Immature natural killer cell (primary cell): Measurements from ENCODE around the gene ELFN1. TPM values are rescaled to one million over a fixed set of nuclear protein-coding genes. Genes with fewer than 3 reads are reported as not detected.
A peak's percentile ranks its signal among the peaks of the same experiment; 100 is the strongest.

Experiments
- DNase-seq, 3 donors: peaks; one replicate each; pipeline ENCODE4 v3.0.0; 2022; ENCODE audit warnings: mixed read lengths in 1 of 3
- H3K27ac Mint-ChIP-seq, 6 donors: one replicate each; pipeline ENCODE4 v1.8.0; 2020; ENCODE audit warnings: mixed read lengths in 6 of 6, mild to moderate bottlenecking in 5 of 6, inconsistent platforms in 4 of 6, moderate library complexity in 3 of 6
- H3K27me3 Mint-ChIP-seq, 3 donors: one replicate each; pipeline ENCODE4 v1.8.0; 2020 to 2021; ENCODE audit warnings: low read depth in 3 of 3, mild to moderate bottlenecking in 3 of 3, mixed read lengths in 3 of 3, moderate library complexity in 3 of 3, inconsistent platforms in 1 of 3
- H3K36me3 Mint-ChIP-seq, 3 donors: one replicate each; pipeline ENCODE4 v1.8.0; 2020; ENCODE audit warnings: mixed read lengths in 3 of 3, inconsistent platforms in 2 of 3, mild to moderate bottlenecking in 2 of 3
- H3K4me1 Mint-ChIP-seq, 2 donors: one replicate each; pipeline ENCODE4 v1.8.0; 2020; ENCODE audit warnings: inconsistent platforms in 2 of 2, mild to moderate bottlenecking in 2 of 2, mixed read lengths in 2 of 2, moderate library complexity in 1 of 2
- H3K4me3 Mint-ChIP-seq, 5 donors: one replicate each; pipeline ENCODE4 v1.8.0; 2020; ENCODE audit warnings: mild to moderate bottlenecking in 5 of 5, mixed read lengths in 5 of 5, inconsistent platforms in 3 of 5, moderate library complexity in 3 of 5
- H3K9me3 Mint-ChIP-seq, 6 donors: one replicate each; pipeline ENCODE4 v1.8.0; 2020; ENCODE audit warnings: mild to moderate bottlenecking in 6 of 6, mixed read lengths in 6 of 6, inconsistent platforms in 4 of 6, moderate library complexity in 3 of 6
- polyA plus RNA-seq, 3 donors: library from polyadenylated mRNA; unstranded; fragments of 300-500 nt; fragmentation: Illumina TruSeq; gene quantifications; one replicate each; pipeline ENCODE4 v1.2.3, GENCODE V29; 2021

ELFN1 gene
- polyA plus RNA-seq, 3 donors from 2014 or later, result 0.08 TPM; not detected in 2

DNA sequence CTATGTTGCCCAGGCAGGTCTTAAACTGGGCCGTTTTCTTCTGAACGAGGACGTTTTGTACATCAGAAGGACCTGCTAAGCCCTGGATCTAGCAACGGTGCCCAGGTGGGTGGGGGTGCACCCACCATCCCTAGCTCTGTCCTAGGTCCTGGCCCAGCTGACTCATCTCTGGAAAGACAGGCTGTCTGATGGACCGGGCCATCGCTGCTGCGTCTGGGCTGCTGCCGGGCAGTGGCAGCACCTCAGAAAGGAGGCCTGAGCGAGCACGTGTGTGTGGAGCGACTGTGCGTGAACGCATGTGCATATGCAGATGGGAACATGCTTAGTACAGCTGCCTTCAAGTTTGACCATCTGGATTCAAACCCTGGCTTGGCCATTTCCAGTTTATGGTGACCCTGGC is 7.3 kb upstream of the ELFN1 start:
- H3K9me3 Mint-ChIP-seq, result peaks cover 0 to 6% (median 0%) of the 10 kb centered on the region in 6 donors

DNA sequence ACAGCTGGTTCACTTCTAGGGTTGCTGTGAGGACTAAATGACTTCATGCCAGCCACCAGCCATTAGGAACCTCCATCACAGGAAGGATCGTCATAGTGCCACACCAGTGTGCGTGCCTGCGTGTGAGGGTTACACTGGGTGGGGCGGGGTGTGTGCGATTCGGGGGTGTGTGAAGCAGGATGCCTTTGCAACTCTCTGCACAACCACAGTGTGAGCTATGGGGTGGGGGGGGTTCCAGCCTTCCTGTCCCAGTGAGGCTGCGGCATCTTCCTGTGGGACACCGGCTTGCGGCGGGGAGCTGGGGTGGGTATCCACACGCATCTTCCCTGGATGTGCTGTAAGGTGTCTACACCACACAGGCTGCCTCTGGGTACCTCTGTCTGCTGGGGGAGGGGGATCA is 6.9 kb upstream of the ELFN1 start:
- H3K27me3 Mint-ChIP-seq, result peaks cover 8 to 16% (median 10%) of the 10 kb centered on the region in 3 donors
- peaks cover 7 to 11% of the 10 kb centered on the region in 2 donors for H3K4me1 Mint-ChIP-seq
- peak overlapping the region; percentile 36 to 66 (median 58) for H3K4me3 Mint-ChIP-seq
- peaks cover 0 to 6% (median 0%) of the 10 kb centered on the region in 6 donors for H3K9me3 Mint-ChIP-seq
- DNase-seq, result peak; percentile 31 to 51 (median 45)
- peak overlapping the region in 2 of 6 donors; percentile 55 to 63 for H3K27ac Mint-ChIP-seq
- H3K36me3 Mint-ChIP-seq, result peaks cover 0 to 3% (median 0%) of the 10 kb centered on the region in 3 donors

More for the DNA sequence above, 7.3 kb upstream of the ELFN1 start:
- Mint-ChIP-seq H3K27ac (peak overlapping the region in 1 of 6 donors; percentile 55), H3K4me3 (peak overlapping the region in 1 of 5 donors; percentile 53), H3K27me3 (peaks cover 8 to 16% (median 15%) of the 10 kb centered on the region in 3 donors), H3K4me1 (peaks cover 7 to 8% of the 10 kb centered on the region in 2 donors), H3K36me3 (peaks cover 0 to 3% (median 0%) of the 10 kb centered on the region in 3 donors)
- no peak for DNase-seq

DNA sequence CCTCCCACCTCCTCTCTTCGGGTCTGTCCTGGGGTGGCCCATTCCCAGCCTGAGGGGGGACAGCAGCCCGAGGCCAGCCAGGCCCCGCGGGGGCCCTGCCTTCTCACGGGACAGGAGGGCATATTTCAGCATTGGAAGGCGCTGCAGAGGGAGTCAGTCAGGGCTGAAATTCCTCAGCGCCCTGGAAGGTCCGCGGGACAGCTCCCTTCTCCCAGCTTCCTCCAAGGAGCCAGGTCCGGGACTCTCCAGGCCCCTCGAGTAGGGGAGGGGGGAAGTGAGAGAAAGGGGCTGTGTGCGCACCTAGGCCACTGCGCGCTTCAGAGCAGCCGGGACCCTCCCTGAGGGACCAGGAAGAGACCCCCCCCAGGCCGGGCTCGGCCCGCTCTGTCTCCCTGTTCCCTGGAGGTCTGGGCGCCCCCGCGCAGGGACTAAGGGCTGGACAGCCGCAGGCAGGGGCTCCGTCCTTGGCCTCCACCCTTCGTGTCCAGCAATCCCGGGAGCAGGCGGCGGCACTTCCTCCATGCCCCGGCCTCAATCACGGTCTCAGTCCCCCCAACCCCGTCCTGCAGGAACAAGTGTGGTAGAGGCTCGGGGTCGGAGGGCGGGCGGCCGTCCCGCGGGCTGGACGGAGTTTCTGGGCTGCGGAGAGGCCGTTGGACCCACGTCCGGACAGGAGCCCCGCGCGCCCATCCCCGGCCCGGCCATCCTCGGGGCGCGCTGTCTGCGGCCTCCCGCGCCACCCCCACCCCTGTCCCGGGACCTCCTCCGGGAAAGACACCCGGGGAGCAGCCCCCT is 6.0 kb upstream of the ELFN1 start:
- Mint-ChIP-seq H3K36me3 (peaks cover 0 to 3% (median 0%) of the 10 kb centered on the region in 3 donors), H3K4me3 (peak overlapping the region in 2 of 5 donors; percentile 53 to 66), H3K9me3 (peaks cover 0 to 6% (median 0%) of the 10 kb centered on the region in 6 donors), H3K27ac (peak overlapping the region in 1 of 6 donors; percentile 55), H3K4me1 (peaks cover 10 to 15% of the 10 kb centered on the region in 2 donors), H3K27me3 (peaks cover 9 to 18% (median 9%) of the 10 kb centered on the region in 3 donors)
- no peak for DNase-seq

DNA sequence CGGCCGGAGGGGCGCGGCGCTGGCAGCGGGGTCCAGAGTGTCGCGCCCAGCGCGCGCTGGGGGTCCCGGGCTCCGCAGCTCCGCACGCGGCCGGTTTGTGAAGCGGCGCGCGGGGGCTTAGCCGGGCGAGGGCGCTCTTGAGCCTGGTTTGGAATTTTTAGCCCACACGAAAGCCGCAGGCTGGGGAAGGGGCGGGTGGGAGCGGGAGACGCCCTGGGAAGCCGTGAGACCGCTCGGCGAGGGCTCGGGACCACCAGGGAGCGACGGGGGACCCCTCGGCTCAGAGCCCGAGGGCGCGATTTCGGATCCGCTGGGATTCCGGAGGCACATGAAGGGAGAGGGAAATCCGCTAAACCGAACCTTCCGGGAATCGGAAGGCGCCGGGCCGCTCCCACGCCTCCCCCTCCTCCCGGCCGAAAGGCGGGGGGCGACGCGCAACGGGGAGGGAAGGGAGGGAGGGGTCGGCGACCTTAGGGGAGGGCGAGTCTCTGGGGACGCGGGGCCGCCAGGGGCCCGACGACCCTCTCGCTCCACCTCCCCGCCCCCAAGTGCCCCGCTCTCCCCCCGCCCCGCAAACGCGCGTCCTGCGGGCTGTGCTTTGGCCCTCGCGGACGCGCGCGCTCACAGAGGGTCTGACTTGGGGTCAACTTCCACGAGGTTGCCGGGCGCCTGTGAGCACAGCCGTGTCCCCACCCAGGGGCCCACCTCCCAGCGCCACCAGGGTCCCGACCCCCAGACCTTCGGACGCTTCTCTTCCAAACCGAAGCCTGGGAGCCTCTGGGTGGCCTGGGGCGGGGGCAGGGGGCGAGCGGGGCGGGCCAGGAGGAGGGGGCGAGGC is 5.1 kb upstream of the ELFN1 start:
- peak overlapping the region in 1 of 5 donors; percentile 33 for H3K4me3 Mint-ChIP-seq
- DNase-seq, result peak in 2 of 3 donors; percentile 29 to 30

DNA sequence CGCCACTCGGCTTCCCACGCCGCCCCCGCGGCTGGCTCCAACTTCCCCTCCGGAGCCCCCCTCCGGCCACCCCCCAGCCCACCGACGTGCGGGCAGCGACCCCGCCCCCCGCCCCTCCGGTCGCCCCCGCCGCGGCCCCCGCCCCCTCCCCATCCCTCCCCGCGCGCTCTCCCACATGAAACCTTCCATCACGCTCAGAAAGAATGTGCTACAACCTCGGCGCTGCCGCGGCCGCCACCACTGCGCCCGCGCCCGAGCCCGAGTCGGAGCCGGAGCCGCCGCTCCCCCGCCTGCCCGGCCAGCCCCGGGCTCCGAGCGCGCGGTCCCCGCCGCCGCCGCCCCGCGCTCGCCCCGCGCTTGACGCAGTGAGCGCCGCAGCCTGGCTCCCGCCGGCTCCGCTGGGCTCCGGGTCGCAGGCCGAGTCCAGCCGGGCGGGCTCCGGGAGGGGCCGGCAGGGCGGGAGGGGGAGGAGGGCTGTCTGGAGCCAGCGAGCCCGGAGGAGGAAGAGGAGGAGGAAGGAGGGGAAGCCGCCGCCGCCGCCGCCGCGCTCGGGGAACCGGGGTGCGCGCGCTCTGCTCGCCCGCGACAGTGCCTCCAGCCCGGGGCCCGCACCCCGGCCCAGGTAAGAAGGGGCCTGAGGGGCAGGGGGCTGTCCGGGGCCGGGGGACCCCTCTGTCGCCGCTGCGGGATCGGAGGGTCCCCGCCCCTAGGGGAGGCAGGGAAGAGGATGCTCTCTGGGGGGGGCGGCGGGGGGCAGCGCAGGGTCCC is 4.3 kb upstream of the ELFN1 start:
- peaks cover 9 to 18% (median 10%) of the 10 kb centered on the region in 3 donors for H3K27me3 Mint-ChIP-seq
- H3K4me3 Mint-ChIP-seq, result no peak overlapping the region
- H3K9me3 Mint-ChIP-seq, result peaks cover 0 to 6% (median 0%) of the 10 kb centered on the region in 6 donors
- peaks cover 13 to 16% of the 10 kb centered on the region in 2 donors for H3K4me1 Mint-ChIP-seq
- DNase-seq, result no peak
- H3K27ac Mint-ChIP-seq, result no peak overlapping the region
- H3K36me3 Mint-ChIP-seq, result peaks cover 0 to 3% (median 0%) of the 10 kb centered on the region in 3 donors

More for the DNA sequence above, 5.1 kb upstream of the ELFN1 start:
- H3K27me3 Mint-ChIP-seq, result peaks cover 9 to 19% (median 10%) of the 10 kb centered on the region in 3 donors
- H3K4me1 Mint-ChIP-seq, result peaks cover 13 to 16% of the 10 kb centered on the region in 2 donors
- H3K36me3 Mint-ChIP-seq, result peaks cover 0 to 3% (median 0%) of the 10 kb centered on the region in 3 donors
- peaks cover 0 to 6% (median 0%) of the 10 kb centered on the region in 6 donors for H3K9me3 Mint-ChIP-seq
- no peak overlapping the region for H3K27ac Mint-ChIP-seq

DNA sequence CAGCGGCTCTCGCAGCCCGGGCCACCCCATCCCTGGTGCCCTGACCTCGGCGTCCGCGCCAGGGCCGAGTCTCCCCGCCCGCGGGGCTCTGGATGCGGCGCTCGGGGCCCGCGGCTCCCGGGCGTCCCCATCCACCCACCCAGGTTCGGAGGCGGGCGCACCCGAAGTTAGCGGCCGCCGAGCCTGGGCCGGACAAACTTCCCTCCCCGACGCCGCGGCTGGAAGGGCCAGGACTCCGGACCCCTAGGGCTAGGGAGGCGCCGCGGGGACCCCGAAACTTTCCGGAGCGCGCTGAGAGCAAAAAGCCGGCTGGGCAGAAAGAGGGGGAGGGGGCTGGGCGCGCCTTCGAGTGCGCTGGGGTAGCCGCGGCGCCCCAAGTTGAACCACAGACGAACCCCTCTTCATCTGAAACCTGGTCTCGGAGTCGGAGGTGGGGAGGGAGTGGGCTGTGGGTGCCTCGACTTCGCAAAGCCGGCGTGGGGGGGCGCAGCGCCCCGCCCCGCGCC is 3.7 kb upstream of the ELFN1 start:
- no peak overlapping the region for H3K27ac Mint-ChIP-seq
- peaks cover 0 to 6% (median 0%) of the 10 kb centered on the region in 6 donors for H3K9me3 Mint-ChIP-seq
- H3K27me3 Mint-ChIP-seq, result peaks cover 8 to 22% (median 13%) of the 10 kb centered on the region in 3 donors
- peaks cover 13 to 19% of the 10 kb centered on the region in 2 donors for H3K4me1 Mint-ChIP-seq
- DNase-seq, result no peak
- peaks cover 0 to 3% (median 0%) of the 10 kb centered on the region in 3 donors for H3K36me3 Mint-ChIP-seq
- H3K4me3 Mint-ChIP-seq, result no peak overlapping the region

DNA sequence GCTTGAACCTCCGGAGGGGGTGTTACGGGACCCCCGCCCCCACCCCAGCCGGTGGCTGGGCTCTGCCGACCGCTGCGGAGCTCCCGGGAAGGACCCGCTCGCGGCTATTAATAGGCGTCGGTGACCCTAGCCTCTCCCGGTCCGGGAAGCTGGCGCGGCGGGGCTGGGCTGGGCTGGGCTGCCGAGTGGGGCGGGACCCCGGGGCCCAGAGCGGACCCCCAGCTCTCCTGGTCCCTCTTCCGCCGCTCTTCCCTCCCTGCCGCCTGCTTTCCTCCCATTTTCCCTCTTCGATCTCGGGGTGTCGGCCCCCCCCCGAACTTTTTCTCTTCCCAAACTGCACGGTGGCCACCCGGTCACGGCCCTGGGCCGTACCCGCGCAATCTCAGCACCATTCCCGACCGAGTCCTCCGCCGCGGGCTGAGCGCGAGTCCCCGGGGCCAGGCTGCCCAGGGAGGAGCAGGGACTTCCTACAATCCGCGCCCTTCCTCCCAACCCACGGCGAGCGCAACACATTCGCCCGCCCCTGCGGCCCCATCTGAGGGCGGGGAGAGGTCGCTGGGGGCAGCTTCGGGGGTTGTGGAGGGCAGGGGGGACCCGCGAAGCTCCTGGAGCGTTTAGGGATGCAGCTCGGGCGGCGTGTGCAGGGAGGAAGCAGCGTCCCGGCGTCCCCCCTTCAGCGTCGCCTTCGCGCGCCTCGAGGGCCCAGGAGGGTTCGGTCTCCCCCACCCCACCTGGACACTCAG is 3.1 kb upstream of the ELFN1 start:
- H3K27ac Mint-ChIP-seq, result no peak overlapping the region
- peak overlapping the region; percentile 53 to 77 (median 64) for H3K4me3 Mint-ChIP-seq
- no peak for DNase-seq
- H3K36me3 Mint-ChIP-seq, result peaks cover 0 to under 1% (median 0%) of the 10 kb centered on the region in 3 donors
- peaks cover 0 to under 1% (median 0%) of the 10 kb centered on the region in 6 donors for H3K9me3 Mint-ChIP-seq
- H3K4me1 Mint-ChIP-seq, result peaks cover 13 to 19% of the 10 kb centered on the region in 2 donors
- peaks cover 8 to 20% (median 10%) of the 10 kb centered on the region in 3 donors for H3K27me3 Mint-ChIP-seq

DNA sequence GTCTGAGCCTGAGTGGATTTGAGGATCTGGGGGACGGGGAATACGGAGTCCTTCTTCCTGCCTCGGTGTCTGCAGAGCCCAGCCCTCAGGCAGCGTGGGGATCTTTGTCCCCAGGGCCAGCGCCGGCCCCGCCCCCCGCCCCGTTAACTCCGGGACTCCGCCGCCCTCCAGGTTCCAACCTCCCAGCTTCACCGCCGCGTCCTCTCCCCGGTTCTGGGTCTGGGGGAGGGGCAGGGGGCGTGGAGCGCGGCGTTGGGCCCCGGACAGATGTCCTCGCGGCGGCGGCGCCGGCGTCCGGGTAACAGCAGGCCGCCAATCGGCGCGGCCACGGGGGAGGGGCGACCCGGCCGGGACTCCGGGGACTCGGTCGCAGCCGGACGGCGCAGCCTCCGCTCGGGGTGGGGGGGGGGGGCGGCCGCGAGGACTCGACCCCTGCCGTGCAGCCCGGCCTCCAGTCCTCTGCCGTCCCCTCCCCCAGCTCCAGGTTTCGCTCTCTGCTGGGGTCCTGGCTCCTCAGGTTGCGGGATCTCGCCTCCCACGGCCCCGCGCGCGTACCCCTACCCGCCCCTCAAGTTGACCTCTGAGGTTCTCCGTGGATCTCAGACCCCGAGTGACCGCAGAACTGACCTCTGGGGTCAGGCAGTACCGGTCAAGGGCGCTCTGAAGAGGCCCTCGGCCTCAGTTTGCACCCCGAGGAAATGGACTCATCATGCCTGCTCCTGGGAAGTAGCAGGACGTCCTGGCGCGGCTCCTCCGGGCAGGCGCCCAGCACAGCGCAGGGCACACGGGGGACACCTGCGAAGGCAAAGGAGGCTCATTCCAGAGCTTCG is 2.3 kb upstream of the ELFN1 start:
- DNase-seq, result no peak
- H3K36me3 Mint-ChIP-seq, result no peaks in the 10 kb centered on the region
- H3K9me3 Mint-ChIP-seq, result no peaks in the 10 kb centered on the region
- peaks cover 8 to 20% (median 16%) of the 10 kb centered on the region in 3 donors for H3K27me3 Mint-ChIP-seq
- H3K27ac Mint-ChIP-seq, result no peak overlapping the region
- peaks cover 13 to 19% of the 10 kb centered on the region in 2 donors for H3K4me1 Mint-ChIP-seq
- H3K4me3 Mint-ChIP-seq, result peak overlapping the region; percentile 30 to 70 (median 54)

DNA sequence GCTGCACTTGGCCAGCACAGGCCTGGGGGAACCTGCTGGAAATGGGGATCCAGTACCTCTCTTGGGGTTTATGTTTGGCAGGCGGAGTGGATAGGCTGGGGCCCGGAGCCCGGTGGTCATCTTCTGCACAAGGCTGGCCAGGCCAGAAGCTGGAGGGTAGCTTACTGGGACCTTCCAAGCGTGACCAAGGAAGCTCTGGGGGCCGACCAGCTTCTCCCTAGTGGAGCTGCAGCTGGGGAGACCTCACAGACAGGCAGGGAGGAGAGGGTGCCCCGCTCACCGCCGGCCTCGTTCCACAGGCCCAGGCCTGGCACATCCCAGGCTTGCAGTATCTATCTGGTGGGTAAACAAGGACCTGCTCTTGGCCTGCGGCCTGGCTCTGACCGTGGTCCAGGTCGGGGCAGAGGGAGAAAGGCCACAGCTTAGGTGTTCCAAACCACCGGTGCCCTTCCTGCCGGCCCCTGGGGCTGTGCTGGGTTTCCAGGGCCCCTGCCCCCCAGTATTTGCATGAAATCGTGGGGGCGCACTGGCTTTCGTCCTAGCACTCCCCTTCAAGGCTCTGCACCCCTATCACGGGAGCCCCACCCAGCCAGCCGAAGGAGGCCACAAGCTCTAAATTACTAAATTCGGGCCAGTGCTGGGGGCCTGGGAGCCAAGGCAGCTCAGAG is 1.5 kb upstream of the ELFN1 start:
- DNase-seq, result no peak
- peaks cover 6 to 13% (median 13%) of the 10 kb centered on the region in 3 donors for H3K27me3 Mint-ChIP-seq
- H3K9me3 Mint-ChIP-seq, result no peaks in the 10 kb centered on the region
- no peaks in the 10 kb centered on the region for H3K36me3 Mint-ChIP-seq
- no peak overlapping the region for H3K27ac Mint-ChIP-seq
- peak overlapping the region; percentile 53 to 70 (median 58) for H3K4me3 Mint-ChIP-seq
- H3K4me1 Mint-ChIP-seq, result peaks cover 6 to 13% of the 10 kb centered on the region in 2 donors

DNA sequence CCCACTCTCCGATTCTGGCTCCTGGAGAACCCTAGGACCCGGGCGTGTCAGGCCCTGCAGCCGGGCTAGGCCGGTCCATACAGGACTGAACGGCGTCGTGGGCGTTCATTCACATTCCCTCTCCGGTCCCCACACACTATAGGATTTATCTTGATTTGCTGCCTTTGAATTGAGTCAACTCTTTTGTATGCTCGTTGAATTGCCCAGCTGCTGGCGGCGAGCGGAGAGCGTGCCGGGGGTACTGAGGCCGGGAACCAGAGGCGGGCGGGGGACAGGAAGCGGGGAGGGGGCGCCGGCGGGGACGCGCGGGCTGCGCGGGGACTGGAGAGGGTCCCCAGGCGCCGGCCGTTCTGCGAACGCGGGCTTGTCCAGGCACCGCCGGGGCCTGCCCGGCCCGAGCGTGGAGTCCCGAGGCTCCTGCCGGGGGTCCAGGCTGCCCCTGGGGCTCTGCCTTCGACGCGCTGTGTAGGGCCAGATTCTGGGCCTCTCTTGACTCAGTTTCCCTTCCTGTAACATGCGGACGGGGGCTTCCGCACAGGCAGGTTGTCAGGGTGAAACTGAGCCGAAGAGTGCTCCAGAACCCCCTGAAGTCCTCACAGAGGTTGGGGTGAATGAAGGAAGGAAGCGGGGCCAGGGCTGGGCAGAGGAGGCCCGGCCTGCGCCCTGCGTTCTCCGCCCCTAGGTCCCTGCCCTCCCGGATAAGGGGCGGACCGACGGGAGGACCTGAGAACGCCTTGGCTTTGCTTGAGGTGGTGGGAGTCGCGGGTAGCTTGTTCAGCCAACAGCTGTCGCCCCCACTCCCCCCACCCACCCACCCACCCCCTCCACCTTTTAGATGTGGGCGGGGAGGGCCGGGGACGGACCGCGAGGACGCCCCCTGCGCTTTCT is 769 bp upstream of the ELFN1 start:
- Mint-ChIP-seq H3K27me3 (peaks cover 6 to 13% (median 11%) of the 10 kb centered on the region in 3 donors), H3K36me3 (no peaks in the 10 kb centered on the region), H3K4me1 (peaks cover 6 to 12% of the 10 kb centered on the region in 2 donors), H3K27ac (no peak overlapping the region), H3K9me3 (no peaks in the 10 kb centered on the region), H3K4me3 (peak overlapping the region; percentile 3 to 70 (median 58))
- DNase-seq, result no peak
